Calu3 (cell line): ENCODE results near the gene TRIM52. TPM values are rescaled to one million over a fixed set of nuclear protein-coding genes. Genes with fewer than 3 reads are reported as not detected.
A peak's percentile ranks its signal among the peaks of the same experiment; 100 is the strongest.

Source experiments
- BruUV-seq: library from RNA; stranded (reverse); fragments of 400-500 nt; replicated peaks from 2 replicates; lab custom pipeline; 2021; lab: Mats Ljungman, UMichigan
- CTCF ChIA-PET: fragments of 300-600 bp; sonication (Branson Sonifier 250); formaldehyde crosslinking; loops from one replicate; lab custom pipeline; 2022; ENCODE audit warnings: antibody characterized with exemption; lab: Charles Lee
- DNase-seq: peaks from one replicate; pipeline ENCODE4 v3.0.0; 2022
- H3K27ac Mint-ChIP-seq: one replicate; pipeline ENCODE4 v1.8.0; 2022; ENCODE audit warnings: mixed read lengths; ENCODE audit not compliant: unreplicated experiment
- H3K27me3 Mint-ChIP-seq: one replicate; pipeline ENCODE4 v1.8.0; 2022; ENCODE audit warnings: mixed read lengths; ENCODE audit not compliant: unreplicated experiment
- H3K36me3 Mint-ChIP-seq: one replicate; pipeline ENCODE4 v1.8.0; 2022; ENCODE audit warnings: mild to moderate bottlenecking, moderate library complexity, mixed read lengths; ENCODE audit not compliant: insufficient read depth, unreplicated experiment
- H3K4me1 Mint-ChIP-seq: one replicate; pipeline ENCODE4 v1.8.0; 2022; ENCODE audit warnings: mild to moderate bottlenecking, low read depth, mixed read lengths; ENCODE audit not compliant: unreplicated experiment
- H3K4me3 Mint-ChIP-seq: one replicate; pipeline ENCODE4 v1.8.0; 2022; ENCODE audit warnings: mild to moderate bottlenecking, low read depth, moderate library complexity, mixed read lengths; ENCODE audit not compliant: unreplicated experiment
- H3K9me3 Mint-ChIP-seq: one replicate; pipeline ENCODE4 v1.8.0; 2022; ENCODE audit warnings: low read depth, mixed read lengths; ENCODE audit not compliant: unreplicated experiment
- intact Hi-C: fragments of 100-400 bp; cut with micrococcal nuclease; formaldehyde crosslinking; loops from one replicate; pipeline ENCODE4 v1.10.0; 2022; ENCODE audit not compliant: unreplicated experiment
- total RNA-seq: library from RNA; stranded (reverse); gene quantifications from 2 replicates; pipeline ENCODE4 v1.2.3, GENCODE V29; 2022
- TF ChIP-seq, protein P1 (sequence below): fragments of 200-600 bp; IDR thresholded peaks from one replicate; pipeline ENCODE4 v1.8.0; 2022; ENCODE audit warnings: antibody characterized with exemption; ENCODE audit not compliant: unreplicated experiment

Gene TRIM52
- total RNA-seq, 1 experiment from 2014 or later = 14.8 TPM

GRCh38 chr5:181235323-181235688 is 25.6 kb downstream of the TRIM52 start:
- TF ChIP-seq, protein P1, sequence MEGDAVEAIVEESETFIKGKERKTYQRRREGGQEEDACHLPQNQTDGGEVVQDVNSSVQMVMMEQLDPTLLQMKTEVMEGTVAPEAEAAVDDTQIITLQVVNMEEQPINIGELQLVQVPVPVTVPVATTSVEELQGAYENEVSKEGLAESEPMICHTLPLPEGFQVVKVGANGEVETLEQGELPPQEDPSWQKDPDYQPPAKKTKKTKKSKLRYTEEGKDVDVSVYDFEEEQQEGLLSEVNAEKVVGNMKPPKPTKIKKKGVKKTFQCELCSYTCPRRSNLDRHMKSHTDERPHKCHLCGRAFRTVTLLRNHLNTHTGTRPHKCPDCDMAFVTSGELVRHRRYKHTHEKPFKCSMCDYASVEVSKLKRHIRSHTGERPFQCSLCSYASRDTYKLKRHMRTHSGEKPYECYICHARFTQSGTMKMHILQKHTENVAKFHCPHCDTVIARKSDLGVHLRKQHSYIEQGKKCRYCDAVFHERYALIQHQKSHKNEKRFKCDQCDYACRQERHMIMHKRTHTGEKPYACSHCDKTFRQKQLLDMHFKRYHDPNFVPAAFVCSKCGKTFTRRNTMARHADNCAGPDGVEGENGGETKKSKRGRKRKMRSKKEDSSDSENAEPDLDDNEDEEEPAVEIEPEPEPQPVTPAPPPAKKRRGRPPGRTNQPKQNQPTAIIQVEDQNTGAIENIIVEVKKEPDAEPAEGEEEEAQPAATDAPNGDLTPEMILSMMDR = no peak
- TSS peak; percentile 27 for BruUV-seq
- CTCF ChIA-PET = no interaction called here
- no peaks in the 10 kb centered on the region for H3K9me3 Mint-ChIP-seq
- DNase-seq = no peak
- H3K27ac Mint-ChIP-seq = peak overlapping the region; percentile 79
- peaks cover 17% of the 10 kb centered on the region for H3K4me1 Mint-ChIP-seq
- H3K27me3 Mint-ChIP-seq = no peaks in the 10 kb centered on the region
- no peak overlapping the region for H3K4me3 Mint-ChIP-seq
- intact Hi-C loops = no loop called here
- H3K36me3 Mint-ChIP-seq = peaks cover 95% of the 10 kb centered on the region

DNA sequence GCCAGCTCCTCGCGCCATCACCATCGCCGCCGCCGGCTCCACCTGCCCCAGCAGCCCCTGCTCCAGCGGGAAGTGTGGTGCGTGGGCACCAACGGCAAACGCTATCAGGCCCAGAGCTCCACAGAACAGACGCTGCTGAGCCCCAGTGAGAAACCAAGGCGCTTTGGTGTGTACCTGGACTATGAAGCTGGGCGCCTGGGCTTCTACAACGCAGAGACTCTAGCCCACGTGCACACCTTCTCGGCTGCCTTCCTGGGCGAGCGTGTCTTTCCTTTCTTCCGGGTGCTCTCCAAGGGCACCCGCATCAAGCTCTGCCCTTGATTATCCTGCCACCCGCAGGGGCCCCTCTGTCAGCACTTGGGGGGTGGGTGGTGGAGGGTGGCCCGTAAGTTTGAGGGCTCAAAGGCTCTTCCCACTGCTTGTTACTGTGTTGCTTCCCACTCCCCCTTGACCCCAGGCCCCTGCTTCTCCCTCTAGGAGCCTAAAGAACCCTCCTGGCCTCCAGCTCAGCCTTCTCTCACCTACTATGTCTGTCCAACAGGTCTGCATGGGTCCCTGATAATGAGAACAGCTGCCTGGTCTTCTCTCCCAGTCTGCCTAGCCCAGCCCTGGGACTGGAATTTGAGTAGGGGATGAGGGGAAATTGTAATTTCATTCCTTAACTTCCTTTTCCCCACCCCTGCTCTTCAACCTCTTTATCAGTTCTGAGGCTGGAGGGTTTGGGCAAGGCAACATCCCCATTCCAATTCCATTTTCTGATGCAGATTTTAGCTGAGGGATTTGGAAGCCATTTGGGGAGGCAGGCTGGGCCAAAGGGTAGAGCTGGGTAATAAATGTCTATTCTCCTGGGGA is 26.3 kb downstream of the TRIM52 start:
- H3K9me3 Mint-ChIP-seq = no peaks in the 10 kb centered on the region
- peaks cover 93% of the 10 kb centered on the region for H3K36me3 Mint-ChIP-seq
- BruUV-seq = no TSS peak

GRCh38 chr5:181233801-181234454 is 27.0 kb downstream of the TRIM52 start:
- intact Hi-C loops = no loop called here
- Mint-ChIP-seq H3K27me3 (no peaks in the 10 kb centered on the region), H3K9me3 (no peaks in the 10 kb centered on the region), H3K36me3 (peaks cover 87% of the 10 kb centered on the region), H3K4me1 (peaks cover 12% of the 10 kb centered on the region), H3K4me3 (no peak overlapping the region), H3K27ac (peak overlapping the region; percentile 20)
- no TSS peak for BruUV-seq
- CTCF ChIA-PET = no interaction called here
- TF ChIP-seq, protein P1 = no peak
- DNase-seq = no peak

More for the DNA sequence above, 26.3 kb downstream of the TRIM52 start:
- H3K27ac Mint-ChIP-seq = peak overlapping the region; percentile 79
- no peaks in the 10 kb centered on the region for H3K27me3 Mint-ChIP-seq
- DNase-seq = no peak
- peaks cover 17% of the 10 kb centered on the region for H3K4me1 Mint-ChIP-seq
- intact Hi-C loops = no loop called here
- H3K4me3 Mint-ChIP-seq = no peak overlapping the region
- CTCF ChIA-PET = no interaction called here
- TF ChIP-seq, protein P1 = no peak

GRCh38 chr5:181233088-181233800 is 27.7 kb downstream of the TRIM52 start:
- H3K36me3 Mint-ChIP-seq = peaks cover 80% of the 10 kb centered on the region
- CTCF ChIA-PET = interaction anchor here (0.6 kb wide), 1 partner anchor 182 kb away, joined by 3 read pairs; no protein-coding TSS in a partner anchor
- no TSS peak for BruUV-seq

More at GRCh38 chr5:181233088-181233800, 27.7 kb downstream of the TRIM52 start:
- intact Hi-C loops = no loop called here
- no peaks in the 10 kb centered on the region for H3K9me3 Mint-ChIP-seq
- H3K4me1 Mint-ChIP-seq = peaks cover 5% of the 10 kb centered on the region
- no peak overlapping the region for H3K4me3 Mint-ChIP-seq
- DNase-seq = no peak
- no peaks in the 10 kb centered on the region for H3K27me3 Mint-ChIP-seq
- TF ChIP-seq, protein P1 = no peak
- H3K27ac Mint-ChIP-seq = peak overlapping the region; percentile 20
